Right cardiac atrium (tissue), 5 donors: ENCODE results near the gene LRRC32. TPM values are rescaled to one million over a fixed set of nuclear protein-coding genes. Genes with fewer than 3 reads are reported as not detected.
A peak's percentile ranks its signal among the peaks of the same experiment; 100 is the strongest.

Source experiments
- ATAC-seq, 2 donors: fragments of 200-7000 bp; cut with Tn5 transposase; one replicate each; pipeline versions ENCODE4 v1.8.0 to v1.9.1; 2020; ENCODE audit warnings: moderate library complexity in 2 of 2, mild to moderate bottlenecking in 1 of 2
- DNase-seq, 3 donors: peaks; one replicate each; pipeline ENCODE4 v3.0.0-alpha.2; 2020
- H3K27ac ChIP-seq: one replicate; pipeline ENCODE4 v1.5.1; 2013; ENCODE audit warnings: mild to moderate bottlenecking, low read length, control low read depth, moderate library complexity
- H3K27me3 ChIP-seq: one replicate; pipeline ENCODE4 v1.6.1; 2013; ENCODE audit not compliant: control insufficient read depth, insufficient read depth
- H3K4me1 ChIP-seq: one replicate; pipeline ENCODE4 v1.6.1; 2013; ENCODE audit warnings: low read length; ENCODE audit not compliant: control insufficient read depth, insufficient read depth
- H3K4me3 ChIP-seq: one replicate; pipeline ENCODE4 v1.5.1; 2013; ENCODE audit warnings: low read length, control low read depth
- H3K9me3 ChIP-seq: one replicate; pipeline ENCODE4 v1.6.1; 2013; ENCODE audit warnings: low read length; ENCODE audit not compliant: control insufficient read depth
- WGBS: extraction: QIAGEN DNeasy Blood & Tissue Kit; methylation state at CpG from one replicate; pipeline ENCODE4 v1.1.7; 2013; 5-methylcytosine and 5-hydroxymethylcytosine counted together
- intact Hi-C, 4 donors: fragments of 100-400 bp; cut with DNase I; formaldehyde crosslinking; loops; one replicate each; pipeline versions ENCODE4 v1.11.0 to v1.14.0; 2022 to 2023
- polyA plus RNA-seq: library from polyadenylated mRNA; stranded (reverse); fragments of 200-250 nt; gene quantifications from one replicate; pipeline ENCODE4 v1.2.3, GENCODE V29; 2013
- total RNA-seq, 4 donors: library from RNA; stranded (reverse); fragmentation: NEBNext Ultra II Directional; extraction: Animal tissue kit (Norgen Biotek cat#: 25700); gene quantifications; one replicate each; pipeline ENCODE4 v1.2.1, GENCODE V29; 2021
- donor health status: healthy with polysubstance abuse.
- donor health status: DM: no; HTN: yes; CAD: no.
- donor health status: DM: no; HTN: no; CAD: no.
- donor health status: DM: no; HTN: yes; CAD: no; lungs with severe emphysema.
- donor health status: DM: yes; HTN: yes; CAD: no.

LRRC32 gene
- total and polyA plus RNA-seq, 5 donors, result 27.7 to 72.1 (median 47.1) TPM

DNA sequence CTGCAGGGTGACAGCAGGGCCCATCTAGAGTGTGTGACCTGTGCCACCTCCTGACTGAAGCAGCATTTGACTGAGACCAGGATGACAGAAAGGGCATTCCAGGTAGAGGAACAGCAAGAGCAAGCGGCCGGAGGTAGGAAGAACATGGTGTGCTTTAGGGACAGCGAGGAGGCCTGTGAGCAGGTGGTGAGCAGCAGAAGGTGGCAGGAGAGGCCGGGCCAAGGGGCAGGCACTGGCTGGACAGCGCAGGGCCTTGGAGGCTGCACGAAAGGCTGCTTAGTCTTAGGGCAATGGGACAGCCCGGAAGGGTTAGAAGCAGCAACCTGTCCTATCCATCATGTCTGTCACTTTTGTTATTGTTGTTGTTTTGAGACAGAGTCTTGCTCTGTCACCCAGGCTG is 17.6 kb upstream of the LRRC32 start:
- ATAC-seq (no peak), DNase-seq (no peak)
- WGBS, result 97% methylated on average over 7 of the region's 7 CpGs
- Histone ChIP-seq H3K4me3 (no peak overlapping the region), H3K27ac (no peak overlapping the region), H3K9me3 (no peaks in the 10 kb centered on the region), H3K27me3 (no peaks in the 10 kb centered on the region), H3K4me1 (no peaks in the 10 kb centered on the region)
- intact Hi-C loops, result loop anchor here in 2 of 4 donors (10.0 kb wide), 1 partner anchor 133 kb away; no protein-coding TSS in a partner anchor

DNA sequence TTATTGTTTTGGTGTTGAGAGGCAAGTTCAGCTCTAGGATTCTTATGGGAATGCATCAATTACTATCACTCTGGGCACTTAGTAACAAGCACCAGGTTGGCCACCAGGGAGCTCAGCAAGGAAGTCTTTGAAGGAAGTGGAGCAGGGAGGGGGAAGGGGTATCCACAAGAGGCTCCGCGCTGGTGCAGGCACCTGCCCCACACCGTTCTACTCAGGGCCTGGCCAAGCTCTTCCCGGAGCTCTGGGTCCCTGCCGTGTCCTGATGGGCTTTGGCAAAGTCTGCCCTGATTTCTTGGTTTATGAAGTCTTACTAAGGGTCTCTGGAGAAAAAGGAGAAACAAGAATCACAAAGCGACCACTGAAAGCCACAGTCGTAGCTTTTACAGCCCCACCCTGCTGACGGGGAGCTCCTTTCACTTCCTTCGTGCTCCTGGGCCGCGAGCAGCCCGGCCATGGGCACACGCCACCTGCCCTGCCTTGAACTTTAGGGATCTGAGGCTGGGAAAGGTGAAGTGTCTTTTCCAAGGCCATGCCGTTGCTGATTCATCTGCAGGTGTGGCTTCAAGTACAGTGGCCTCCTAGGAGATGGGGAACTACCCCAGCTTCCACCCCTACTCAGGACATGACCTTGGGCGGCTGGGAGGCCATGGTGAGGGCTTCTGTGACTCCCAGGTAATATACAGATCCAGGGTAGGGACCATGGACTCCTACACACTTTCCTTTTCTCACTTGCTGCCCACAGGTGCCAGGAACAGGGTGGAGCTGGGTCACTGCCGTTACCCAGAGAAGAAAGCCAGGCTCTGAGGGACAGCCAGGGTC is 15.9 kb upstream of the LRRC32 start:
- 68% methylated on average over 16 of the region's 16 CpGs for WGBS
- Histone ChIP-seq H3K4me1 (no peaks in the 10 kb centered on the region), H3K9me3 (no peaks in the 10 kb centered on the region), H3K27ac (no peak overlapping the region), H3K27me3 (no peaks in the 10 kb centered on the region), H3K4me3 (no peak overlapping the region)
- DNase-seq (no peak), ATAC-seq (no peak)
- intact Hi-C loops, result loop anchor here in 2 of 4 donors (10.0 kb wide), 1 partner anchor 132 kb away; no protein-coding TSS in a partner anchor

DNA sequence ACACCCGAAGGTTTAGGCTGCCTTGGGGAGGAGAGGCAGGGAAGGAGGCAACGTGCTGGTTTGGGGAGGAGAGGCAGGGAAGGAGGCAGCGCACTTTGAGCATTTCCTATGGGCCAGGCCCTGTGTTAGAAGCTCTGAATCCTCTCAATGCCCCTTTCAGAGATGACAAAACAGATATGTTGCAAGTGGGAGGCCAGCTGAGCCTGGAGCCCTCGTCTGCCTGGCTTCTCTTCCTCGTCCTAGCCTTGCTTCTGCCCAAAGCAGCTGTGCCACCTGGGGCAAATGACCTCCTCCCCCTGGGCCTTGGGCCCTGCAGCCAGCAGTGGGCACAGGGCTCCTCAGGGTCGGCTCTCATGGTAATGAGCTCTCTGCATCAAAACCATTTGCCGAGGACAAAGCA is 15.3 kb upstream of the LRRC32 start:
- H3K4me3 ChIP-seq, result no peak overlapping the region
- H3K27ac ChIP-seq, result no peak overlapping the region
- intact Hi-C loops, result loop anchor here in 2 of 4 donors (10.0 kb wide), 1 partner anchor 131 kb away; no protein-coding TSS in a partner anchor
- H3K4me1 ChIP-seq, result no peaks in the 10 kb centered on the region
- DNase-seq (no peak), ATAC-seq (no peak)
- WGBS, result 57% methylated on average over 7 of the region's 7 CpGs
- H3K9me3 ChIP-seq, result no peaks in the 10 kb centered on the region
- H3K27me3 ChIP-seq, result no peaks in the 10 kb centered on the region

- 86% methylated on average over 9 of the region's 9 CpGs for WGBS
- intact Hi-C loops, result loop anchor here in 2 of 4 donors (10.0 kb wide), 1 partner anchor 130 kb away; no protein-coding TSS in a partner anchor
- H3K4me1 ChIP-seq, result no peaks in the 10 kb centered on the region
- H3K9me3 ChIP-seq, result no peaks in the 10 kb centered on the region
- no peak for ATAC-seq
- no peak overlapping the region for H3K4me3 ChIP-seq
- no peak overlapping the region for H3K27ac ChIP-seq
- H3K27me3 ChIP-seq, result no peaks in the 10 kb centered on the region
- DNase-seq, result no peak
Observed at GRCh38 chr11:76685237-76685636, 14.7 kb upstream of the LRRC32 start.

- Histone ChIP-seq H3K9me3 (no peaks in the 10 kb centered on the region), H3K27me3 (no peaks in the 10 kb centered on the region), H3K4me1 (no peaks in the 10 kb centered on the region), H3K4me3 (no peak overlapping the region), H3K27ac (no peak overlapping the region)
- DNase-seq (no peak), ATAC-seq (no peak)
- intact Hi-C loops, result loop anchor here (5.0 to 10.0 kb wide), 3 partner anchors 87 to 132 kb away; no protein-coding TSS in a partner anchor
- WGBS, result 98% methylated on average over 5 of the region's 5 CpGs
Observed at GRCh38 chr11:76684516-76684915, 14.0 kb upstream of the LRRC32 start.

DNA sequence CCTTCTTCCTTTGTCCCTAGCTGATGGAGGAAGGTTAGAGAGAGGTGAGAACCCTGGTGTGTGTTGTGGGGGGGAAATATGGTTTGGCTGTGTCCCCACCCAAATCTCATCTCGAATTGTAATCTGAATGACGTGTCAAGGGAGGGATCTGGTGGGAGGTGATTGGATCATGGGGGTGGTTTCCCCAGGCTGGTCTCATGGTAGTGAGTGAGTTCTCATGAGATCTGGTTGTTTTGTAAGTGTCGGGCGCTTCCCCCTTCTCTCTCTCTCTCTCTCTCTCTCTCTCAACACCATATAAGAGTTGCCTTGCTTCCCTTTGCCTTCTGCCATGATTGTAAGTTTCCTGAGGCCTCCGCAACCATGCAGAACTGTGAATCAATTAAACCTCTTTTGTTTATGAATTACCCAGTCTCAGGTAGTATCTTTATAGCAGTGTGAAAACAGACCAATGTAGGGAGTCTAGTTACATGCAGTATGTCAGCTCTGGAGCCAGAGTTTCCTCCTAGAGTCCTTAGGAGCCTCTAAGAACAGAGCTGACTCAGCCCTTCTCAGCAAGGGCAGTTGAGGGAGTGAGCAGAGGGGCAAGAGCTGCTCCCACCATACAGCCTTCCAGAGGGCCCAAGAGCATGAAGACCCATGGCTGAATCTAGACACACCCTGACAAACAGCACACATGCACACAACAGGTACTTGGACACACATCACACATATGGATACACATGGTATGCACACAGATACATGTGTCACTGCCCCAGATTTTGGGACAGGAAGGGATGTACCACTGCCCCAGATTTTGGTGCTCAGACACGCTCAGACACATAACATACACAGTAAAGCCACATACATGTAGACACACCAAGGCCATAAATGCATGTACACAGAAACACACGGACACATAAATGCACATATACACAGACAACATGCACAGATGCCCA is 12.9 kb upstream of the LRRC32 start:
- Histone ChIP-seq H3K9me3 (no peaks in the 10 kb centered on the region), H3K4me3 (no peak overlapping the region), H3K27me3 (no peaks in the 10 kb centered on the region), H3K4me1 (no peaks in the 10 kb centered on the region), H3K27ac (no peak overlapping the region)
- no peak for DNase-seq
- intact Hi-C loops, result loop anchor here (5.0 to 10.0 kb wide), 3 partner anchors 86 to 131 kb away; no protein-coding TSS in a partner anchor
- no peak for ATAC-seq
- 91% methylated on average over 7 of the region's 7 CpGs for WGBS

DNA sequence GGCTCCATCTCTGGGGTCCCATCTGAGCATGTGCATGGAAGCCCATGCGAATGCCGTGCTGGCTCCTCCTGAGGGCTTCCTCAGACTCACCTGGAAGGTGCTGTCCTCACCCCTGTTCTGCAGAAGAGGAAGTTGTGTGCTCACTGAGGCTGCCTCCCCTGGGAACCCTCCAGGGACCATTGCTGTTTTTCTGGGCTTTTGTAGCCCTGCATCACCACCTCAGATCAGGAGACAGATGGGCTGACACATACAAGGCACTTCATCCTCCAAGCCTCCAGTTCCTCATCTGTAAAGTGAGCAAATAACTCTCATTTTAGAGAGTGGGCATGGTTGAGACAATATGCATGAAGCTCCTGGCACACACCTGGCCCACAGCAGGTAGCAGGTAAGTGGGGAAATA is 12.1 kb upstream of the LRRC32 start:
- no peaks in the 10 kb centered on the region for H3K27me3 ChIP-seq
- H3K9me3 ChIP-seq, result no peaks in the 10 kb centered on the region
- WGBS, result 95% methylated on average over 2 of the region's 2 CpGs
- no peak for DNase-seq
- intact Hi-C loops, result loop anchor here (5.0 to 10.0 kb wide), 3 partner anchors 85 to 130 kb away; no protein-coding TSS in a partner anchor
- no peak overlapping the region for H3K27ac ChIP-seq
- no peak for ATAC-seq
- no peak overlapping the region for H3K4me3 ChIP-seq
- no peaks in the 10 kb centered on the region for H3K4me1 ChIP-seq

DNA sequence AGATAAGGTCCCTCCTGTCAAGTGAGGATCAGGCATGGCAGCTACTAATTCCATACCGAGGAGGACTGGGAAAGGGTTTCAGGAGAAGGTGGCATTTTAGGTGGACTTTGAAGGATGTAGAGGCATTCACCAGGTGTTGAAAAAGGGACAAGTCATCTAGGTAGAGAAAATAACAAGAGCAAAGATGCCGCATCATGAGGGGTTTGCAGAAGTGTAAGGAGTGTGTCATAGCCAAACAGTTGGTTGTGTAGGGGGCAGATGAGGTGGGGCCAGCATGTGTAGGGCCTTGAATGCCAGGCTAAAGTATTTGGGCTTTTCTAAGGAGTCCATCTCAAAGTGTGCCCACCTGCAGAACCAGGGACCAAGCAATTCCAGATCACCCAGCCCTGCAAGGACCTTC is 11.6 kb upstream of the LRRC32 start:
- WGBS, result 94% methylated on average over 2 of the region's 2 CpGs
- no peaks in the 10 kb centered on the region for H3K9me3 ChIP-seq
- H3K27me3 ChIP-seq, result no peaks in the 10 kb centered on the region
- no peak for ATAC-seq
- intact Hi-C loops, result loop anchor here (5.0 to 10.0 kb wide), 3 partner anchors 85 to 130 kb away; no protein-coding TSS in a partner anchor
- H3K4me3 ChIP-seq, result no peak overlapping the region
- no peaks in the 10 kb centered on the region for H3K4me1 ChIP-seq
- no peak overlapping the region for H3K27ac ChIP-seq
- no peak for DNase-seq

DNA sequence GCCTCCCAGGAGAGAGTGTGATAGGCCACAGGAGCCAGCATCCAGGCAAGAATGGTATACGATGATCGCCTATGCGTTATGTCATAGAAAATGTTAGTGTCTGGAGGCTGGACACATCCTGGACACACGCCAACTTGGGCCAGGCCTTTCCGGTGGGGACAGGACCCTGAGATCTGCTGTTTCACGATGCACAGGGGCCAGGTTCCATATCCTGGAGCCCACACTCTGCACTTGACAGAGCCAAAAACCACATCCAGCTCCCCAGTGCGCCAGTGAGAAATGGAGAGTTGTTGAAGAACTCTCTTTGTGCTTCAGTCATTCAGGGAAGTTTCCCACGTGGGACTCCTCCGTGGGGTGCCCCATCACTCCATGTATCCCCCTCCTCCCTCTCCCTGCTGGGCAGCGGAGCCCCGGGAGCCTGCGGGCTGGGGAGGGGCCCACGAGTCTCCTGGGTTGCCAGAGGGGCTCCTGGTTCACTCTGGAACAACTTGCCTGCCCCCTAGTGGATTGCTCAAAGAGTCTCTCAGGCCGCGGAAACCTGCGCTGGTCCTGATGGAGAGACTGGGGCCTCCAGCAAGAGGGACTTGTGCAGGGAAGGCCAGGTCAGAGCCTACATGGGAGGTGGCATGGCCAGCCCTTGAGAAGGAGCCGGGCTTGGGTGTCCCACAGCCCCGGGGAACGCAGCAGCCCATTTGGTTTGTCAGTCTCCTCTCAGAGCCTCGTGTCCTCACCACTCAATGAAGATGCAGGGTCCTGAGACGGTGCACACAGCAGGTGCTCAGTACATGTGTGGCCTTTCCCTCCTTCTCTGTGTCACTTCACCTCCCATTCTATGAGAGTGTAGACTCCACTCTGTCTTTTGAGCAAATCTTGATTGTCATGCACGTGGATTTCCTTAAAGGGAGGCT is 10.2 kb upstream of the LRRC32 start:
- no peaks in the 10 kb centered on the region for H3K9me3 ChIP-seq
- no peak overlapping the region for H3K4me3 ChIP-seq
- H3K27me3 ChIP-seq, result no peaks in the 10 kb centered on the region
- ATAC-seq (peak; percentile 80 to 85), DNase-seq (peak; percentile 75 to 87 (median 83))
- 30% methylated on average over 22 of the region's 22 CpGs for WGBS
- intact Hi-C loops, result loop anchor here (5.0 to 10.0 kb wide), 3 partner anchors 83 to 128 kb away; no protein-coding TSS in a partner anchor
- H3K4me1 ChIP-seq, result no peaks in the 10 kb centered on the region
- H3K27ac ChIP-seq, result no peak overlapping the region

DNA sequence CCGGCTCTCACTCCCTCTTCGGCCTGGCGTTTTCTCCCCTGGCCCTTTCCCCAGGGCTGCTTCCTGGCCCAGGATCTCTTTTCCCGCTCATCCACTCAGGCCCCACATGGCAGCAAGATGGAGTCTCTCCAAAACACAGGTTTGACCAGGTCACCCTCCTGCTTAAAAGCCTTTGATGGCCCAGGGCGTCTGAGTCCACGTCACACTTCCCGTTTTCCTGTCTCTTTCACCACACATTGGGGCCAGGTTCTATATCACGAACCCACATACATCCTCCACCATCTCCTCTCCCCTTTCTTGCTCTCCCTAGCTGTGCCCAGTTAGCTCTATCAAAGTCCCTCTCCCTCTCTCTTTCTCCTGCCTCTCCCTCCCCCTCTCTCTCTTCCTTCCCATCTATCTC is 7.8 kb upstream of the LRRC32 start:
- DNase-seq (peak in 1 of 3 donors; percentile 33), ATAC-seq (no peak)
- Histone ChIP-seq H3K4me1 (no peaks in the 10 kb centered on the region), H3K27ac (no peak overlapping the region), H3K9me3 (no peaks in the 10 kb centered on the region), H3K27me3 (no peaks in the 10 kb centered on the region), H3K4me3 (no peak overlapping the region)
- 80% methylated on average over 8 of the region's 8 CpGs for WGBS
- intact Hi-C loops, result loop anchor here in 2 of 4 donors (5.0 kb wide), 2 partner anchors 81 to 116 kb away; no protein-coding TSS in a partner anchor
